Spleen (tissue), 7 donors: ENCODE data around the gene ARSB.

Source experiments
- POLR2A ChIP-seq, 3 donors: fragments of 450-650 bp; IDR thresholded peaks; one replicate each; pipeline ENCODE4 v1.5.1; 2017; ENCODE audit warnings: antibody characterized with exemption in 3 of 3, mild to moderate bottlenecking in 1 of 3
- POLR2AphosphoS5 ChIP-seq, 3 donors: sonication (generic); formaldehyde crosslinking; IDR thresholded peaks; one replicate each; pipeline ENCODE4 v1.5.1; 2017; ENCODE audit warnings: antibody characterized with exemption in 3 of 3
- TF ChIP-seq, protein P1 (sequence below), 11 experiments: fragments of 200-600 bp in 7 of 11; fragments of 450-650 bp in 4 of 11; sonication (generic) in 4 of 11; IDR thresholded peaks in 8 of 11; conservative IDR thresholded peaks in 3 of 11; 1 replicate in 7 of 11; 2 replicates in 4 of 11; pipeline versions ENCODE4 v1.4.0 to v1.8.0; 2016 to 2021; ENCODE audit warnings: antibody characterized with exemption in 11 of 11, inconsistent platforms in 4 of 11, mild to moderate bottlenecking in 1 of 11
- donor health status: DM: no; HTN: no; CAD: no; lungs with moderate emphysema.
- donor health status: DM: no; HTN: no; CAD: no.
- donor health status: DM: no; HTN: no; CAD: no.

DNA sequence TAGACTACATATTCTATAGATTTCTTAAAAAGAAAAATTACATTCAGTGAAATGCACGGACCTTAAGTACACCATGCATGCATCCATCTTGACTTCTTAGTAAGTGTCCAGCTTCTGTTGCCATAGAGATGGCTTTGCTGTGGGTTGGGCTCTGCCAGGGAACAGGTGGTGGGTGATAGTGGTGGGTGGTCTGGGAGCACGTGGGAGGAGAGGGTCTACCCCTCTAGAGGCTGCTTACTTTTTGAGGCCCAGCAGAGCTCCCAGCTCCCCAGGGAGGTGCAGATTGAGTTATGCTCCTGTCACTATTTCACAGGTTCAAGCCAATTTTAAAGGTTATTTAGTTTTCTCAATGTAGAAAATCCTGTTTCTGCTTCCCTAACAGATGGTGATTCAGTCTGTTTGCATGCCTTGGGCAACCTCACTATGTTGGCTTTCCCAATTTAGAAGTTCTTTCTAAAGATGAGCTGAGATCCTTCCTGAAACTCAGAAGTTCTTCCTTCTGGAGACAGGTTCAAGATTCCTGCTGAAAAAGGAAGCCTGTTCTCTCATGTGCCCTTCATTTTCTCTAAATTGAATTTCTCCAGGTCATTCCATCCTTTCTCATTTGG, 229.2 kb downstream of the ARSB start:
- TF ChIP-seq POLR2A (IDR thresholded peaks at IDR 0.05), result no peak
- TF ChIP-seq, protein P1, sequence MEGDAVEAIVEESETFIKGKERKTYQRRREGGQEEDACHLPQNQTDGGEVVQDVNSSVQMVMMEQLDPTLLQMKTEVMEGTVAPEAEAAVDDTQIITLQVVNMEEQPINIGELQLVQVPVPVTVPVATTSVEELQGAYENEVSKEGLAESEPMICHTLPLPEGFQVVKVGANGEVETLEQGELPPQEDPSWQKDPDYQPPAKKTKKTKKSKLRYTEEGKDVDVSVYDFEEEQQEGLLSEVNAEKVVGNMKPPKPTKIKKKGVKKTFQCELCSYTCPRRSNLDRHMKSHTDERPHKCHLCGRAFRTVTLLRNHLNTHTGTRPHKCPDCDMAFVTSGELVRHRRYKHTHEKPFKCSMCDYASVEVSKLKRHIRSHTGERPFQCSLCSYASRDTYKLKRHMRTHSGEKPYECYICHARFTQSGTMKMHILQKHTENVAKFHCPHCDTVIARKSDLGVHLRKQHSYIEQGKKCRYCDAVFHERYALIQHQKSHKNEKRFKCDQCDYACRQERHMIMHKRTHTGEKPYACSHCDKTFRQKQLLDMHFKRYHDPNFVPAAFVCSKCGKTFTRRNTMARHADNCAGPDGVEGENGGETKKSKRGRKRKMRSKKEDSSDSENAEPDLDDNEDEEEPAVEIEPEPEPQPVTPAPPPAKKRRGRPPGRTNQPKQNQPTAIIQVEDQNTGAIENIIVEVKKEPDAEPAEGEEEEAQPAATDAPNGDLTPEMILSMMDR (IDR thresholded peaks at IDR 0.05 in 8 of 11, conservative IDR thresholded peaks at IDR 0.05 in 3 of 11), result no peak
- TF ChIP-seq POLR2AphosphoS5 (IDR thresholded peaks at IDR 0.05), result no peak
